Glutamatergic neuron (in vitro differentiated cells): ENCODE measurements around the gene ZNF79. TPM values are rescaled to one million over a fixed set of nuclear protein-coding genes. Genes with fewer than 3 reads are reported as not detected.

Source experiments
- DNase-seq: peaks from one replicate; pipeline ENCODE4 v3.0.0; 2022
- H3K27ac Mint-ChIP-seq: one replicate; pipeline ENCODE4 v1.8.0; 2020; ENCODE audit warnings: mild to moderate bottlenecking, mixed read lengths, inconsistent platforms; ENCODE audit not compliant: unreplicated experiment
- H3K27me3 Mint-ChIP-seq: one replicate; pipeline ENCODE4 v1.8.0; 2020; ENCODE audit warnings: mild to moderate bottlenecking, moderate library complexity, mixed read lengths, inconsistent platforms; ENCODE audit not compliant: unreplicated experiment
- H3K36me3 Mint-ChIP-seq: one replicate; pipeline ENCODE4 v1.8.0; 2020; ENCODE audit warnings: mild to moderate bottlenecking, mixed read lengths, inconsistent platforms; ENCODE audit not compliant: unreplicated experiment
- H3K4me1 Mint-ChIP-seq: one replicate; pipeline ENCODE4 v1.8.0; 2020; ENCODE audit warnings: mild to moderate bottlenecking, low read depth, mixed read lengths, inconsistent platforms; ENCODE audit not compliant: unreplicated experiment
- H3K4me3 Mint-ChIP-seq: one replicate; pipeline ENCODE4 v1.8.0; 2020; ENCODE audit warnings: mild to moderate bottlenecking, mixed read lengths, inconsistent platforms; ENCODE audit not compliant: unreplicated experiment
- H3K9me3 Mint-ChIP-seq: one replicate; pipeline ENCODE4 v1.8.0; 2020; ENCODE audit warnings: mild to moderate bottlenecking, moderate library complexity, mixed read lengths, inconsistent platforms; ENCODE audit not compliant: unreplicated experiment
- CTCF ChIP-seq: fragments of 200-600 bp; sonication (generic); IDR thresholded peaks from one replicate; pipeline ENCODE4 v1.5.0; 2021; ENCODE audit not compliant: partially characterized antibody, unreplicated experiment
- total RNA-seq: library from RNA; stranded (reverse); fragmentation: NEBNext Ultra II Directional; extraction: Animal tissue kit (Norgen Biotek cat#: 25700); gene quantifications from one replicate; pipeline ENCODE4 v1.2.1, GENCODE V29; 2021; ENCODE audit not compliant: unreplicated experiment

The ZNF79 gene
- total RNA-seq, 1 donor from 2014 or later, result 10.0 TPM

GRCh38 chr9:127423476-127423933 is 677 bp upstream of the ZNF79 start:
- Mint-ChIP-seq H3K9me3 (peaks cover 8% of the 10 kb centered on the region), H3K4me3 (peak overlapping the region; percentile 98), H3K4me1 (peaks cover 18% of the 10 kb centered on the region), H3K27me3 (peaks cover 2% of the 10 kb centered on the region), H3K27ac (peak overlapping the region; percentile 99), H3K36me3 (no peaks in the 10 kb centered on the region)
- no peak for DNase-seq
- no peak for TF ChIP-seq CTCF

- no peaks in the 10 kb centered on the region for H3K27me3 Mint-ChIP-seq
- no peak for TF ChIP-seq CTCF
Measured at GRCh38 chr9:127424676-127424999, 456 bp downstream of the ZNF79 start.

GRCh38 chr9:127426756-127427155 is 2.6 kb downstream of the ZNF79 start:
- TF ChIP-seq CTCF, result no peak
- H3K9me3 Mint-ChIP-seq, result peaks cover 6% of the 10 kb centered on the region
- H3K36me3 Mint-ChIP-seq, result no peaks in the 10 kb centered on the region
- H3K4me3 Mint-ChIP-seq, result no peak overlapping the region
- H3K27ac Mint-ChIP-seq, result no peak overlapping the region
- no peak for DNase-seq
- H3K27me3 Mint-ChIP-seq, result no peaks in the 10 kb centered on the region
- H3K4me1 Mint-ChIP-seq, result peaks cover 13% of the 10 kb centered on the region

More at GRCh38 chr9:127424676-127424999, 456 bp downstream of the ZNF79 start:
- peaks cover 6% of the 10 kb centered on the region for H3K9me3 Mint-ChIP-seq
- peaks cover 13% of the 10 kb centered on the region for H3K4me1 Mint-ChIP-seq
- H3K4me3 Mint-ChIP-seq, result peak overlapping the region; percentile 98
- peak overlapping the region; percentile 99 for H3K27ac Mint-ChIP-seq
- DNase-seq, result no peak
- H3K36me3 Mint-ChIP-seq, result no peaks in the 10 kb centered on the region

GRCh38 chr9:127428348-127428747 is 4.2 kb downstream of the ZNF79 start:
- Mint-ChIP-seq H3K4me3 (no peak overlapping the region), H3K27ac (no peak overlapping the region), H3K36me3 (no peaks in the 10 kb centered on the region), H3K27me3 (no peaks in the 10 kb centered on the region), H3K9me3 (peaks cover 6% of the 10 kb centered on the region), H3K4me1 (peaks cover 10% of the 10 kb centered on the region)
- TF ChIP-seq CTCF, result no peak
- no peak for DNase-seq

GRCh38 chr9:127430415-127430814 is 6.2 kb downstream of the ZNF79 start:
- no peak for DNase-seq
- Mint-ChIP-seq H3K27ac (no peak overlapping the region), H3K4me3 (no peak overlapping the region), H3K9me3 (no peaks in the 10 kb centered on the region), H3K36me3 (peaks cover 7% of the 10 kb centered on the region), H3K4me1 (peaks cover 4% of the 10 kb centered on the region), H3K27me3 (no peaks in the 10 kb centered on the region)
- TF ChIP-seq CTCF, result no peak
